K562 (cell line): Measurements from ENCODE around the gene AREL1. TPM values are rescaled to one million over a fixed set of nuclear protein-coding genes. Genes with fewer than 3 reads are reported as not detected.
A peak's percentile ranks its signal among the peaks of the same experiment; 100 is the strongest.

ENCODE experiments used
- ATAC-seq: fragments of 200-7000 bp; cut with Tn5 transposase; 3 replicates; pipeline ENCODE4 v1.9.1; 2020; ENCODE audit warnings: moderate library complexity
- BruUV-seq: library from RNA; stranded (reverse); fragments of 400-500 nt; replicated peaks from 2 replicates; lab custom pipeline; 2021; lab: Mats Ljungman, UMichigan
- CTCF ChIA-PET: fragments of 300-600 bp; formaldehyde crosslinking; extraction: SDS; loops from one replicate; lab custom pipeline; 2021; ENCODE audit warnings: low intra/inter-chr PET ratio; lab: Yijun Ruan, JAX
- POLR2A ChIA-PET: fragments of 300-600, 350-650 bp; sonication (Branson Sonifier 250); formaldehyde crosslinking; extraction: SDS; loops from one replicate; lab custom pipeline; 2021; ENCODE audit warnings: antibody characterized with exemption, inconsistent platforms; lab: Yijun Ruan, JAX
- DNase-seq, 4 experiments: peaks; one replicate each; pipeline versions ENCODE4 v3.0.0 to v3.0.0-alpha.2; 2011 to 2018; ENCODE audit warnings: low spot score in 3 of 4, mixed read lengths in 3 of 4; ENCODE audit errors: extremely low read depth in 1 of 4
- FAIRE-seq: peaks from 2 replicates; lab custom pipeline; 2011; peaks lifted over from hg19 to GRCh38; lab: Jason Lieb, UNC
- H2AFZ ChIP-seq: 2 replicates; pipeline ENCODE4 v1.6.0; 2011; ENCODE audit warnings: low read depth, low read length, control low read depth, inconsistent platforms
- H3K27ac ChIP-seq: fragments of 200-600 bp; 3 replicates; pipeline ENCODE4 v1.8.0; 2011; ENCODE audit warnings: low read depth, mild to moderate bottlenecking, control low read depth, inconsistent platforms, low read length, moderate library complexity, mixed read lengths; ENCODE audit errors: extremely low read depth
- H3K27me3 ChIP-seq, 2 experiments: fragments of 300-600 bp in 1 of 2; 2 replicates in 1 of 2; 3 replicates in 1 of 2; pipeline versions ENCODE4 v1.6.0 to v1.8.0; 2011; ENCODE audit warnings: inconsistent platforms in 2 of 2, low read length in 2 of 2, mild to moderate bottlenecking in 1 of 2, mixed read lengths in 1 of 2, moderate library complexity in 1 of 2; ENCODE audit not compliant: control insufficient read depth in 2 of 2, insufficient read depth in 2 of 2
- H3K36me3 ChIP-seq: fragments of 300-600 bp; 3 replicates; pipeline ENCODE4 v1.8.0; 2011; ENCODE audit warnings: mild to moderate bottlenecking, low read length, inconsistent platforms; ENCODE audit not compliant: control insufficient read depth, insufficient read depth
- H3K4me1 ChIP-seq, 2 experiments: fragments of 200-600 bp in 1 of 2; replicated peaks in 1 of 2; 2 replicates in 1 of 2; 3 replicates in 1 of 2; pipeline versions ENCODE4 v1.5.1 to v1.8.0; 2011; ENCODE audit warnings: inconsistent platforms in 2 of 2, low read length in 2 of 2, mild to moderate bottlenecking in 1 of 2, mixed read lengths in 1 of 2, moderate library complexity in 1 of 2; ENCODE audit not compliant: control insufficient read depth in 2 of 2, insufficient read depth in 2 of 2
- H3K4me2 ChIP-seq: 2 replicates; pipeline ENCODE4 v1.6.1; 2011; ENCODE audit warnings: low read length, control low read depth, inconsistent platforms, mixed read lengths; ENCODE audit not compliant: insufficient read depth
- H3K4me3 ChIP-seq: fragments of 200-600 bp; sonication (generic), shearing (Covaris generic); 2 replicates; pipeline ENCODE4 v1.5.1; 2016; ENCODE audit warnings: control low read depth, inconsistent platforms
- H3K79me2 ChIP-seq: fragments of 200-600 bp; 3 replicates; pipeline ENCODE4 v1.8.0; 2011; ENCODE audit warnings: low read length, inconsistent platforms; ENCODE audit not compliant: control insufficient read depth, insufficient read depth
- H3K9ac ChIP-seq, 2 experiments: 2 replicates each; pipeline versions ENCODE4 v1.6.0 to v1.6.1; 2011; ENCODE audit warnings: low read depth in 2 of 2, low read length in 2 of 2, control low read depth in 1 of 2, inconsistent platforms in 1 of 2, mild to moderate bottlenecking in 1 of 2, mixed read lengths in 1 of 2; ENCODE audit not compliant: insufficient read depth in 1 of 2
- H3K9me1 ChIP-seq: one replicate; pipeline ENCODE4 v1.6.0; 2011; ENCODE audit warnings: inconsistent platforms, mild to moderate bottlenecking, low read length, moderate library complexity; ENCODE audit not compliant: control insufficient read depth, insufficient read depth
- H3K9me3 ChIP-seq: replicated peaks from 2 replicates; pipeline ENCODE4 v1.5.1; 2011; ENCODE audit warnings: low read depth, low read length, inconsistent platforms; ENCODE audit not compliant: control insufficient read depth, insufficient read depth
- H4K20me1 ChIP-seq: replicated peaks from 2 replicates; pipeline ENCODE4 v1.6.1; 2011; ENCODE audit warnings: low read length, inconsistent platforms, mixed read lengths; ENCODE audit not compliant: control insufficient read depth, insufficient read depth
- CBX8 ChIP-seq: fragments of 200-600 bp; sonication (generic); IDR thresholded peaks from 2 replicates; pipeline ENCODE4 v1.6.1; 2012; ENCODE audit warnings: borderline replicate concordance, mixed run types, low read depth, mild to moderate bottlenecking, moderate library complexity, mixed read lengths, low read length, control low read depth, inconsistent platforms; ENCODE audit not compliant: poor library complexity, severe bottlenecking; ENCODE audit errors: extremely low read depth
- MCM2 ChIP-seq: fragments of 450-650 bp; IDR thresholded peaks from 2 replicates; pipeline ENCODE4 v1.6.1; 2017; ENCODE audit warnings: low read depth, mild to moderate bottlenecking
- NFE2L1 ChIP-seq: fragments of 450-650 bp; IDR thresholded peaks from 2 replicates; pipeline ENCODE4 v1.6.1; 2016; ENCODE audit warnings: missing genetic modification characterization, low read depth, mild to moderate bottlenecking, missing compliant biosample characterization, moderate library complexity, borderline replicate concordance
- TRIM24 ChIP-seq, 2 experiments: fragments of 450-650 bp; IDR thresholded peaks; 2 replicates each; pipeline ENCODE4 v1.6.1; 2016
- TRIM28 ChIP-seq: fragments of 450-650 bp; IDR thresholded peaks from 2 replicates; pipeline ENCODE4 v1.6.1; 2017
- XRCC4 ChIP-seq: IDR thresholded peaks from one replicate; pipeline ENCODE4 v1.6.1; 2011; ENCODE audit not compliant: insufficient read depth, insufficient read length; ENCODE audit errors: extremely low read depth
- ZFP36 ChIP-seq: fragments of 150-350 bp; IDR thresholded peaks from 2 replicates; pipeline ENCODE4 v1.6.1; 2018; ENCODE audit warnings: low read length, low read depth; ENCODE audit not compliant: partially characterized antibody
- WGBS: fragments of 100-300 bp; shearing (Covaris generic); methylation state at CpG from one replicate; pipeline ENCODE4 v1.1.6; 2016; ENCODE audit warnings: low coverage, mixed read lengths; ENCODE audit not compliant: insufficient coverage; ENCODE audit errors: missing lambda C conversion rate; 5-methylcytosine and 5-hydroxymethylcytosine counted together
- in situ Hi-C: fragments of 300-500 bp; cut with MboI; formaldehyde crosslinking; loops from 4 replicates; pipeline ENCODE4 v1.15.0; 2018; ENCODE audit warnings: inconsistent platforms, mixed read lengths
- intact Hi-C: fragments of 100-400 bp; cut with micrococcal nuclease; formaldehyde crosslinking; loops from 2 replicates; pipeline ENCODE4 v1.14.2; 2022
- polyA plus RNA-seq, 8 experiments: library from polyadenylated mRNA; depleted of rRNA in 4 of 8; stranded (reverse) in 5 of 8; unstranded in 3 of 8; fragments of >200 nt; fragmentation: Nextera tagmentation in 2 of 8; fragmentation: Illumina TruSeq in 1 of 8; extraction: Ambion mirVana in 2 of 8; extraction: Trizol in 1 of 8; gene quantifications; 2 replicates each; pipeline versions ENCODE4 v1.2.1 to v1.2.3, GENCODE V29; 2011 to 2014; ENCODE audit warnings: inconsistent platforms in 1 of 8, missing spikeins in 1 of 8
- total RNA-seq, 7 experiments: library from RNA; depleted of rRNA in 6 of 7; stranded (reverse); fragments of >200 nt in 6 of 7; fragmentation: Illumina TruSeq in 2 of 7; extraction: Trizol in 2 of 7; gene quantifications; 2 replicates each; pipeline versions ENCODE4 v1.2.1 to v1.2.3, GENCODE V29; 2011 to 2021; ENCODE audit warnings: low replicate concordance in 1 of 7
- TF ChIP-seq, protein P1 (sequence below): IDR thresholded peaks from 3 replicates; pipeline ENCODE4 v1.6.1; 2011; ENCODE audit warnings: borderline replicate concordance, mild to moderate bottlenecking, moderate library complexity; ENCODE audit not compliant: insufficient read length; ENCODE audit errors: extremely low read depth
- TF ChIP-seq, protein P2 (sequence below): fragments of 450-650 bp; IDR thresholded peaks from 2 replicates; pipeline ENCODE4 v1.6.1; 2018; ENCODE audit warnings: mild to moderate bottlenecking, low read depth; ENCODE audit not compliant: partially characterized antibody

The AREL1 gene
- total and polyA plus RNA-seq, 9 of the 15 experiments (the other 6 are each of a cell fraction or from before 2014, with no cell fraction given): 6.0 to 24.8 (median 16.6) TPM

DNA sequence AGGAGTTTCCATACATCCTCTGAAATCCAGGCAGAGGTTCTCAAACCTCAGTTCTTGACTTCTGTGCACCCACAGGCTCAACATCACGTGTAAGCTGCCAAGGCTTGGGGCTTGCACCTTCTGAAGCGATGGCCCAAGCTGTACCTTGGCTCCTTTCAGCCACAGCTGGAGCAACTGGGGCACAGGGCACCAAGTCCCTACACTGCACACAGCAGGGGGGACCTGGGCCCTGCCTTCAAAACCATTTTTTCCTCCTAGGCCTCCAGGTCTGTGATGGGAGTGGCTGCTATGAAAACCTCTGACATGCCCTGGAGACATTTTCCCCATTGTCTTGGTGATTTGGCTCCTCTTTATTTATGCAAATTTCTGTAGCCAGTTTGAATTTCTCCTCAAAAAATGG is 10.6 kb downstream of the AREL1 start:
- 82% methylated on average over 2 of the region's 2 CpGs for WGBS
- Histone ChIP-seq H4K20me1 (no peaks in the 10 kb centered on the region), H3K9ac (no peak overlapping the region), H3K4me3 (no peak overlapping the region), H3K27me3 (no peaks in the 10 kb centered on the region), H2AFZ (no peak overlapping the region), H3K9me3 (no peaks in the 10 kb centered on the region; the same call in 1 of the 2 replicates), H3K4me1 (no peaks in the 10 kb centered on the region), H3K9me1 (peaks cover 3% of the 10 kb centered on the region), H3K36me3 (peaks cover 16% of the 10 kb centered on the region; the same call in 2 of the 3 replicates), H3K79me2 (peaks cover 36% of the 10 kb centered on the region), H3K4me2 (no peak overlapping the region)
- POLR2A ChIA-PET: no interaction called here
- in situ Hi-C loops: no loop called here
- DNase-seq: no peak
- ATAC-seq: no peak
- no peak for FAIRE-seq
- BruUV-seq: no TSS peak
- intact Hi-C loops: no loop called here
- peak; percentile 86 for TF ChIP-seq ZFP36
- TF ChIP-seq, protein P1, sequence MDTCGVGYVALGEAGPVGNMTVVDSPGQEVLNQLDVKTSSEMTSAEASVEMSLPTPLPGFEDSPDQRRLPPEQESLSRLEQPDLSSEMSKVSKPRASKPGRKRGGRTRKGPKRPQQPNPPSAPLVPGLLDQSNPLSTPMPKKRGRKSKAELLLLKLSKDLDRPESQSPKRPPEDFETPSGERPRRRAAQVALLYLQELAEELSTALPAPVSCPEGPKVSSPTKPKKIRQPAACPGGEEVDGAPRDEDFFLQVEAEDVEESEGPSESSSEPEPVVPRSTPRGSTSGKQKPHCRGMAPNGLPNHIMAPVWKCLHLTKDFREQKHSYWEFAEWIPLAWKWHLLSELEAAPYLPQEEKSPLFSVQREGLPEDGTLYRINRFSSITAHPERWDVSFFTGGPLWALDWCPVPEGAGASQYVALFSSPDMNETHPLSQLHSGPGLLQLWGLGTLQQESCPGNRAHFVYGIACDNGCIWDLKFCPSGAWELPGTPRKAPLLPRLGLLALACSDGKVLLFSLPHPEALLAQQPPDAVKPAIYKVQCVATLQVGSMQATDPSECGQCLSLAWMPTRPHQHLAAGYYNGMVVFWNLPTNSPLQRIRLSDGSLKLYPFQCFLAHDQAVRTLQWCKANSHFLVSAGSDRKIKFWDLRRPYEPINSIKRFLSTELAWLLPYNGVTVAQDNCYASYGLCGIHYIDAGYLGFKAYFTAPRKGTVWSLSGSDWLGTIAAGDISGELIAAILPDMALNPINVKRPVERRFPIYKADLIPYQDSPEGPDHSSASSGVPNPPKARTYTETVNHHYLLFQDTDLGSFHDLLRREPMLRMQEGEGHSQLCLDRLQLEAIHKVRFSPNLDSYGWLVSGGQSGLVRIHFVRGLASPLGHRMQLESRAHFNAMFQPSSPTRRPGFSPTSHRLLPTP: no peak
- TF ChIP-seq NFE2L1 (tag): no peak
- TF ChIP-seq TRIM28: peak; percentile 82; the same call in 1 of the 2 replicates
- TF ChIP-seq TRIM24 (IDR thresholded peaks at IDR 0.05): 0 out of 4 replicates have a peak, but pooled peaks of 1 of the 2 experiments have one; percentile 27
- no peak for TF ChIP-seq MCM2
- TF ChIP-seq XRCC4: no peak
- TF ChIP-seq, protein P2, sequence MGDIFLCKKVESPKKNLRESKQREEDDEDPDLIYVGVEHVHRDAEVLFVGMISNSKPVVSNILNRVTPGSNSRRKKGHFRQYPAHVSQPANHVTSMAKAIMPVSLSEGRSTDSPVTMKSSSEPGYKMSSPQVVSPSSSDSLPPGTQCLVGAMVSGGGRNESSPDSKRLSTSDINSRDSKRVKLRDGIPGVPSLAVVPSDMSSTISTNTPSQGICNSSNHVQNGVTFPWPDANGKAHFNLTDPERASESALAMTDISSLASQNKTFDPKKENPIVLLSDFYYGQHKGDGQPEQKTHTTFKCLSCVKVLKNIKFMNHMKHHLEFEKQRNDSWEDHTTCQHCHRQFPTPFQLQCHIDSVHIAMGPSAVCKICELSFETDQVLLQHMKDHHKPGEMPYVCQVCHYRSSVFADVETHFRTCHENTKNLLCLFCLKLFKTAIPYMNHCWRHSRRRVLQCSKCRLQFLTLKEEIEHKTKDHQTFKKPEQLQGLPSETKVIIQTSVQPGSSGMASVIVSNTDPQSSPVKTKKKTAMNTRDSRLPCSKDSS: peak; percentile 26
- TF ChIP-seq CBX8: no peak
- TF ChIP-seq, all 486 proteins: peak for 4
- no peak overlapping the region for H3K27ac ChIP-seq
- CTCF ChIA-PET: no interaction called here
